ENCODE measurements around the gene ZDHHC11B. TPM values are rescaled to one million over a fixed set of nuclear protein-coding genes. Genes with fewer than 3 reads are reported as not detected.

The ZDHHC11B gene
- total RNA-seq, 1 donor from 2014 or later = not detected

- DNase-seq (ENCODE audit: low read depth in 2 of 2) = no peak
Measured at GRCh38 chr5:673831-674629, 110.5 kb downstream of the ZDHHC11B start.

- no peak for DNase-seq (ENCODE audit: low read depth in 2 of 2)
Measured at GRCh38 chr5:673161-673830, 111.2 kb downstream of the ZDHHC11B start.

GRCh38 chr5:672329-673160 is 112.0 kb downstream of the ZDHHC11B start:
- DNase-seq (ENCODE audit: low read depth in 2 of 2) = peak; percentile 93 to 96

DNA sequence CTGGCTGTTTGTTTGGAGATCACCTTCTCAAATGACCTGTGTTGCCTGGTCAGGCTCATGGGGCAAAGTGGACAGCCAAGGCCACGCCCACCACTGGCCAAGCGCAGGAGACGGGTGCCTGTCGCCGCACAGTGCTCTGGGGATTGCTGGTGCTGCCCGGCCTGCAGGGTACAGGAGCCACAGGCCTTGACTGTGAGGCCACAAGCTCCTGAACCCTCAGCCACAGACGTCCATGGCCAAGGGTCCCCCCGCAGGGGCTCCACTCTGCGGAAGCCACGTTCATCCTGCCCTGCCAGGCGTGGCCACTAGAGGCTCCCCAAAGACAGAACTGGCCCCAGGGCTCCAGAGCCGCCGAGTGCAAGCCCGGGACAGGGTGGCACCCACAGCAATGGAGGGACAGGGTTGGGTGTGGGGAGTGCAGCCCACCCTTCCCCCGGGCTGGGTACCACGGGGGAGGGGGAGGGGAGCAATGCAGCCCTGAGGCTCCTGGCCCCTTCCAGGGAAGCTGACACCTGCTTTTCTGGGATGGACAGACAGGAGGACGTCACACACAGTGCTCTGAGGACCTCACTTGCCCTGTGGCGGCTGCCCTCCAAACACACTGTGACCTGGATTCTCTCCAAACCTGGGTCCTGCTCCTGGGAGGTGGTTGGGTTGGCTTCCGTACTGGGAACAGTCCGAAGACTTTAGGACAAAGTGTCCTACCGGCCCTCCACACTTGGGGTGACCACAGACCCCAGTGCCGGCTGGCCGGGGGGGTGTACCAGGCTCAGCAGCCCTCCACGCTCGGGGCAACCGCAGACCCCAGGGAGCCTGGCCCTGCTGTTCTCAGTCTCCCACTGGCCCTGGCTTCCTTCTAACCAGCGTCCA is 112.8 kb downstream of the ZDHHC11B start:
- DNase-seq (ENCODE audit: low read depth in 2 of 2) = peak; percentile 63 to 79

GRCh38 chr5:670396-671270 is 113.9 kb downstream of the ZDHHC11B start:
- DNase-seq (ENCODE audit: low read depth in 2 of 2) = no peak

GRCh38 chr5:669842-670395 is 114.6 kb downstream of the ZDHHC11B start:
- DNase-seq (ENCODE audit: low read depth in 2 of 2) = no peak

- DNase-seq (ENCODE audit: low read depth in 2 of 2) = peak in 1 of 2 donors; percentile 31
Measured at GRCh38 chr5:669111-669841, 115.3 kb downstream of the ZDHHC11B start.

- no peak for DNase-seq (ENCODE audit: low read depth in 2 of 2)
Measured at GRCh38 chr5:668283-668995, 116.1 kb downstream of the ZDHHC11B start.

DNA sequence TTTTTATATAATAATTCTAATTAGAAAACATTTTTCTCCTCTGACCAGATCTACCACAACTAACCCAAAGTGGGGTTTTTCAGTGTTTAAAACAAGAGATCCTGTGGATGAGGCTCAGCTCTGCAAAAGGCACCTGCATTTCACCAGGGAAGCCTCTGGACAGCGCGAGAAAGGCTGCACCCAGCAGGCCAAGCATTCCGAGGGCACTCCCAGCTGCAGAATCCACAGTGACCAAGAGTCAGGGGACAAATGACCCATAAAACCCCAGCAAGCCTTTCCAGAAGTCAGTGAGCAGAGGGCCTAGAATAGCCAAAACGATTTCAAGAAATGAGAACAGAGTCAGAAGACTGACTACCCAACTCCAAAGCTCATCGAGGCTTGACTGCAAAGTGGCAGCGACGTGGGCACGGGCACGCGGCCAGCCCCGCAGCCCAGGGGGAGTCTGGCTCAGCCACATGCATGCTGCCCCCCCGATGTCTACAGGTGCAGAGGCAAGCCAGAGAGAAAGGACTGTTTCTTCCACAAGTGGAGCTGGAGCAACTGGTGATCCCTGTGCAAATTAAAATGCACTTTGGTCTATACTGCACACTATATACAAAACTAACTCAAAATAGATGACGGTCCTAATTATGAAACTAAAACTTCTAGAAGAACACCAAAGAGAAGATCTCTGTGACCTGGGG is 117.6 kb downstream of the ZDHHC11B start:
- no peak for DNase-seq (ENCODE audit: low read depth in 2 of 2)

- DNase-seq (ENCODE audit: low read depth in 2 of 2) = no peak
Measured at GRCh38 chr5:665956-666711, 118.4 kb downstream of the ZDHHC11B start.

GRCh38 chr5:665541-665955 is 119.0 kb downstream of the ZDHHC11B start:
- DNase-seq (ENCODE audit: low read depth in 2 of 2) = no peak

DNA sequence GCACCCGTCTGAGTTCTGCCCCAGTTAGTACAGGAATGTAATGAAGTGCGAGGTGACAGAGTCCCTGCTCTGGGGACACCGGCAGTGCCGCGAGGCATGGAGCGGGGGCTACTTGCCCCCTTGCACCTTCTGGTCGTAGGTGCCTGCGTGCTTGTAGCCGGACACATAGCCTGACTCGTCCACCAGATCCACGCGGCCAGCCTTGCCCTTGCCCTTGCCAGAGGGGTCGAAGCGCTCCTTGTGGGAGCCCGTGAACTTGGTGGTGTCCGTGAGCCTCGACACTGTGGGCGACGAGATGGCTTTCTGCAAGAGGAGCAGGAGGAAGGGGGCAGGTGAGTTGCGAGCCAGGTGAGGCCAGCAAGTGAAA is 119.6 kb downstream of the ZDHHC11B start:
- DNase-seq (ENCODE audit: low read depth in 2 of 2) = no peak

GRCh38 chr5:664343-664993 is 120.1 kb downstream of the ZDHHC11B start:
- no peak for DNase-seq (ENCODE audit: low read depth in 2 of 2)

DNA sequence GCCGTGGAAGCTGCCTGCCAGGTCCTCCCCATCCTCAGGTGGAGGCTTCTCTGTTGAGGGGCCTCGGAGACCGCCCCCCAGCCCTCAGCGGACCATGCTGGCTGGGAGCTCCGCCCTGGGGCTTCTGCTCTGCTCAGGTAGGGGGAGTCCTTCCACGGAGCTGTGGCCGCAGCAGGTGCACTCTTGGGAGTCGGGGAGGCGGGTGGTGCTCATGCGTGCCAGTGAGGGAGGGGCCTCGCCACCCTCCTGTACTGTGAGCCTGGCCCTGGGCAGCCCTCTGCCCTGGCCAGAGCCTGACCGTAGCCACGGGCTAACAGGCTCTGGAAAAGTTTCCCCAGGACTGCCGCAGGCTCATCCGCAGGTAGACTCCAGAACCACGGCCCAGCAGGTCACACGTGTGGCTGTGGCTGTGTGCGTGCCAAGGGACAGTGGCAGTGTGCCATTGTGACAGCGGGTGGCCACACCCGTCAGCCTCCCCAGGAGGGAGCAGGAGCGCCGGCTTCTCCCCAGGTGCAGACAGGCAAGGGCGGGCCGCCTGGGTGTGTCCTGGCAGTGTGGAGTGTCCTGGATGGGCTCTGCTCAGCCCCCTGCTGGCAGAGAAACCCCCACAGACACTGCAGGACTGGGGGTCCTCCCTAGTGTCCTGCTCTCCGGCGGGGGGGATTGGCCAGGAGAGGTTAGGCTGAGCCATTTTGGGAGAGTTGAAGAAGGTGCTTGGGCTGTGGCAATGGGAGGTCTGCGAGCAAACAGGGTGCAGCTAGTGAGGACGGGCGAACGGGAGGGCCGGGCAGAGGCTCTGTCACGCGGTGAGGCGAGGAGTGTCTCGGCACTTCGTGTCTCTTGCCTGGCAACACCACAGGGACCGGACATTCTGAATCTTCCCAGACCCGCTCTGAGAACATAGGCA is 120.8 kb downstream of the ZDHHC11B start:
- DNase-seq (ENCODE audit: low read depth in 2 of 2) = no peak

DNA sequence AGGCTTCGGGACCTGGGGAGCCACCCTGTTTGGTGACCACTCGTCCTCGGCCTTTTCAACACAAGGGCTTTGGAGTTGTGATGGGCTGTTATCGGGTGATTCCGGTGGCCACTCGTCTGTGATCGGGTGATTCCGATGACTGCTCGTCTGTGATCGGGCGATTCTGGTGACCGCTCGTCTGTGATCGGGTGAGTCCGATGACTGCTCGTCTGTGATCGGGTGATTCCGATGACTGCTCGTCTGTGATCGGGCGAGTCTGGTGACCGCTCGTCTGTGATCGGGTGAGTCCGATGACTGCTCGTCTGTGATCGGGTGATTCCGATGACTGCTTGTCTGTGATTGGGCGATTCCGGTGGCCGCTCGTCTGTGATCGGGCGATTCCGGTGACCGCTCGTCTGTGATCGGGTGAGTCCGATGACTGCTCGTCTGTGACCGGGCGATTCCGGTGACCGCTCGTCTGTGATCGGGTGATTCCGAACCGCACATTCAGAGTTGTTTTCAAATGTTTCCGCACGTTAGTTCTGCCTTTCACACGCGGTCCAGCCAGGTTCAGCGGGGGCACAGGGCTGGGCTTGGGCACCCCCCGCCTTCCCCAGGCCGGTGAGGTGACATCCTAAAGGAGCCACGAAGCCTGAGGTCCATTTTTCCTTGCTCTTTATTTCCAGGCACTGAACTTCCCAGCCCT is 121.6 kb downstream of the ZDHHC11B start:
- DNase-seq (ENCODE audit: low read depth in 2 of 2) = no peak

Data from lung microvascular endothelial cell (primary cell).